ENCODE results near the gene COL18A1.

DNA sequence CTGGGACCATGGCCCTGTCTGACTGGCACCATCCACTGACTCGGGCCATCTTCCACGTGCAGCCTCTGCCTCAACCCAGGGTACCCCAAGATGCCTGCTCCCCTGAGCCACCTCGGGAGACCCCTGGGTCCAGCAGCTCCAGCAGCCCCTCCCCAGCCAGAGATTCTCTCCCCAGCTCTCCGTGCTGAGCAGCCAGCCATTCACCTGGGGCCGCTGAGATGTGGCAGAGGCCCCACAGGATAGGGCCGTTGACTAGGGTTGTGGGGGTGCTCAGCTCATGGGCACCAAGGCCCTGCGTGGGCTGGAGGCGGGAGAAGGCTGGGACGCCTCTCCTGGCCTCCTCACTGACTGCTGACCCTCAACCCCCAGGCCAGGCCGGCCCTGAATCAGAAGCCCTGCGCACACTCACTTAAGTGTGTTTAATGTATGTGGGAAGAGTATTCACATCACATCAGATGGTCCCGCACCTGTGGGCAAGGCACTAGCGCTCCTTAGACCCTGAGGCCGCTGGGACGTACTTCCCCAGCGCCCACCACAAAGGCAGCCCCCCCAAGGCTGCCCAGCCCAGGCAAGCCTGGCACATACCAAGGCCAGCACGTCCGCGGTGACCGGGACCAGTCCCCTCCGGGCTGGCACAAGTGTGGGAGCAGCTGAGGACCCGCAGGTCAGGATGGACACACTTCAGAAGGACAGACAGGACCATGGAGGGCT is 109.5 kb downstream of the COL18A1 start:
- no peak for TF ChIP-seq POLR2A (IDR thresholded peaks at IDR 0.05; ENCODE audit: low read length)
- TF ChIP-seq GATA1 (IDR thresholded peaks at IDR 0.05; ENCODE audit: low read depth, low read length) = no peak

Data from erythroblast (primary cell).